MV-4-11 (cell line): ENCODE results near the gene SPRY2.
"Not testable (repeated sequence)": the region's sequence is repeated elsewhere in the genome, so short reads cannot be mapped to it uniquely, and the experiment has no call there.

ENCODE experiments used
- DNase-seq: peaks from one replicate; lab custom pipeline; 2025; lab: John Stamatoyannopoulos, UW

Gene SPRY2

DNA sequence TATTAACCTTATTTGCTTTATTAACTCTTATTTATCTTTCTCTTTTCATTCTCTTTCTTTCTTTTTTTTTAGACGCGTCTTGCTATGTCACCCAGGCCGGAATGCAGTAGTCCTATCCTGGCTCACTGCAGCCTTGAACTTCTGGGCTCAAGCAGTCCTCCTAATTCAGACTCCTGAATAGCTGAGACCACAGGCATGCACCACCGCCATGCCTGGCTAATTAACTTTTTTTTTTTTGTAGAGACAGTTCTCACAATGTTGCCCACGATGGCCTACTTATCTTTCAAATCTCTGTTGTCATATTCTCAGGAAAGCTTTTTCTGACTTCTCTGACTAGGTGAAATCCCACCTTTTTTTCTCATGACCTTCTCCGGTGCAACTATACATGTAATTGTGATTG, 7.8 kb upstream of the SPRY2 start:
- DNase-seq: no peak

DNA sequence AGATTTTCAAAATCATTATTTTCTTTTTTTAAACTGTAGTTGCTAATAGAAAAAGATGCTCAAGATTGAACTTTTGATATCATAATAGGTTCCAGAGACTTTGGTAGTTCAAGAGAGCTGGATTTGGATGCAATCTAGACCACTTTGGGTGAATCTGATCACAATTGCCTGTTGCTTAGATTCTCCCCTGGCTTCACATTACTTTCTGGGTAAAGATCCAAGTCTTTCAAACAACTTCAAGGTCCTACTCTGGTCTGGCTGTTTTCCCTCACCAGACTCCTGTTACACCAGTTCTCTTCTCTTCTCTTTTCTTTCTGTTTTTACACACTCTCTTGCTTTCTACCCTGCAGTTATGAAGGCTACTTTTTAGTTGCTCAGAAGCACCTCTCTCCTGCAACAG, 7.4 kb upstream of the SPRY2 start:
- no peak for DNase-seq

DNA sequence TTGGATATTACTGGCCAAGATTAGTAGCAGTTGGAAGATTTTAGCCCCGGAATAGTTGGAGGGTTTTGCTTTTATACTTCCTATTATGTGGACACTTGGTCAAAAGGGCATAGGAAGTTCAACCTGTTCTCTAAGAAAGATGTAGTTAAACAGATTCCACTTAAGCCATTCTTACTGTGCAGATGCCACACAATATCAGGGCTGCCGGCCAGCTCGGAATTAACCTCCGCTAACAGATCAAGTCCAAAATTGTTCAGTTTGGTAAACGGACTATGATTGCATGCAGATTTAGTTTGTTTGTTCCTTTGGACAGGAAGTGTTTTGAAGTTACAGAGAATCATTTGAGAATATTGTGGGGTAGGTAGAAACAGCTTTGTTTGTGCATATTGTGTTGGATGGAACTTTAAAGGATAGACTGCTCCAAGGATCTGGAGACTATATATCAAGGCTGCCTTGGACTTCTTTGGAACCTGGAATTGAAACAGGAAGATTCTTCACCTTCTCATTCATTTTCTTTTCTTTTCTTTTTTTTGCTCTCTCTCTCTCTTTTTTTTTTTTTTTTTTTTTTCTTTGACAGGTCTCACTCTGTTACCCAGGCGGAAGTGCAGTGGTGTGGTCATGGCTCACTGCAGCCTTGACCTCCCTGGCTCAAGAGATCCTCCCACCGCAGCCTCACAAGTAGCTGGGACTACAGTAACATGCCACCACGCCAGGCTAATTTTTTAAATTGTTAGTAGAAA, 5.0 kb upstream of the SPRY2 start:
- DNase-seq: no peak

DNA sequence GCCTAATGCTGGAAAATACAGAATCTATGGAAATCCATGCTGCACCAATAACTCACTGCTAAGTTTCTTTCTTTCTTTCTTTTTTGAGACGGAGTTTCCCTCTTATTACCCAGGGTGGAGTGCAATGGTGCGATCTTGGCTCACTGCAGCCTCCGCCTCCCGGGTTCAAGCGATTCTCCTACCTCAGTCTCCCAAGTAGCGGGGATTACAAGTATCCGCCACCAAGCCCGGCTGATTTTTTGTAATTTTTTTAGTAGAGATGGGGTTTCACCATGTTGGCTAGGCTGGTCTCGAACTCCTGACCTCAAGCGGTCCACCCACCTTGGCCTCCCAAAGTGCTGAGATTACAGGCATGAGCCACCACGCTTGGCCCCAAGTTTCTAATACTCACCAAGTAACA, 3.1 kb upstream of the SPRY2 start:
- DNase-seq: not testable (repeated sequence)

DNA sequence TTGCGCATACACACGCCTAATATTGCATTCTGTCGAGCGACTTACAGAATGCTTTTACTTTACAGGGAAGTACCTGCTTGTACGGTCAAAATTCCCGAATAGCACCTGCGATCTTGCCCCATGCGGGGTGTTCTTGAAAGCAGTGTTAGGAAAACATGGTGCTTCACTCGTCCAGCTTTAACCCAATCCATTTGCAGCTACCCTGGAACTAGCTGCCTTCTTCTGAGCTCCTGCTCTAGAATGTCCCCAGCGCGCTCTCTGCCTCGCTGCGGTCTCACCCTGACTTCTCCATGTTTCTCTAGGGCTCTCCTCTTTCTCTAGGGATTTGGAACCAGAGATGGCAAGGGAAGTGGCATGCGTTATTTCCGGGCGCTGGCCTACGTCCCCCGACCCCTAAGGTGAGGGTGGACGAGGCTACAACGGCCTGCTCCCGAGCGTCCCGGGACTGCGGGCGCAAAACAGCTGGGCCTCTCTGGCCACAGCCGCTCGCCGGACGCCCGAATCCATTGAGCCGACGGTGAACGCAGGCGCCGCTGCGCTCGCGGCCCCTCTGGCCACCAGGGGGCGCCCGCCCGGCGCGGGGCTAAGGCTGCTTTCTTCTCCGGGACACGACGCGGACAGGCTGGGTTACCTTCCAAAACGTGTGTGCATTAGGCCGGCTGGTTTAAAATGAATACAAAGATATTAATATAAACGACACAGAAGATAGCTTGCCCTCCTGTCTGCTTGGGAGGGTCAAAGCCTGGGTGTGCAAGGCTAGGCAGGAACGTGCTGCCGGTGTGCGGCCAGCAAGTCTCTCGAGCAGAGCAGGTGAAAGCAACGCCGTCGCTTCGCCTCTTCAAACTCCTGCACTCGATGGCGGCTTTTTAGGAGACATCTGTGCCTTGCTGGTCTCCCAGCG, 1.8 kb upstream of the SPRY2 start:
- DNase-seq: peak; percentile 37

DNA sequence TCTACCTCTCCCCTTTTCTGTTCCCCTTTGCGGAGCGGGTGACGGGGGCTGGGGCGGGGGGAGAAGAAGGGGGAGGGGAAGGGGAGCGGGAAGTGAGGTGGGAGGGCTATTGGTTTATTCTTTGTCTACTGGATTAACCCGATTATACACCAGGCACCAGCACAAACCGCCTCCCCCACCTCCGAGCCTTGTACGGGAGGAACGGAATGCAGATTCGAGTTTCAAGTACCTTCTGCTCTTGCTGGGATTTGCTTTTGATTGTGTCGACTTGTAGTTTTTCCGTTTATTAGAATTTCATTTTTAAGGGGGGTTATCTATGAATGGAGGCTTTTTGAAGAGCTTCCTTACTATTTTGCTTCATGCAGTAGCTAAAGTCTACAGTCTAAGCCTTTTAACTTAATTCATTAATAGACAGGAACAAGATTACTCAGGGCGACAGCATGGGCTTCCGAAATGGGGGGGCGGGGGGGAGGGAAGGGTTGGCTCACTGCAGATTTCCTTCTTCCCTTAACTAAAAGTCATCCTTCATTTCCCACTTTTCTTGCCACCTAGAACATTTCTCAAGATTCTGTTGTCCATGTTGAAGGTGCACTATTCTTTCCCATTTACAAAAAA, 937 bp upstream of the SPRY2 start:
- no peak for DNase-seq

DNA sequence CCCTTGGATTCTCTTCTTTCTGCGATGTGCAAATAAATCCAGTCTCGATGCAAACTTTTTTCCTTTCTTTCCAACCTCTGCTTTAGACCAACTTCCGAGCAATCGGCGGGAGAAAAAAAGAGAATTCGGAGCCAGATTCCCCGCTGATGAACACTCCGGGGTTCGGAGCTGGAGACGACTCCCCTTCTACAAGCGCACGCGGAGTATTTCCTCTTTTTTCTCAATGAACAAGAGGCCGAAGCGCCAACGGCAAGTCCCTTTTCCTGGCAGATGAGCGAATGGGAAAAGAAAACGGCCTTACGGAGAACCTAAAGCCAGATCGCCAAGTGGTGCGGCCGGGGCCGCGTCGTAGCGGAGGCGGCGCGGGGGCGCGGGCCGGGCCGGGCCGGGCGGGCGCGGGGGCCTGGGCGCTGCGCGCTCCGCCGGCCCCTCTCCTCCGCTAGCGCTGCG, 250 bp downstream of the SPRY2 start:
- peak; percentile 69 for DNase-seq

DNA sequence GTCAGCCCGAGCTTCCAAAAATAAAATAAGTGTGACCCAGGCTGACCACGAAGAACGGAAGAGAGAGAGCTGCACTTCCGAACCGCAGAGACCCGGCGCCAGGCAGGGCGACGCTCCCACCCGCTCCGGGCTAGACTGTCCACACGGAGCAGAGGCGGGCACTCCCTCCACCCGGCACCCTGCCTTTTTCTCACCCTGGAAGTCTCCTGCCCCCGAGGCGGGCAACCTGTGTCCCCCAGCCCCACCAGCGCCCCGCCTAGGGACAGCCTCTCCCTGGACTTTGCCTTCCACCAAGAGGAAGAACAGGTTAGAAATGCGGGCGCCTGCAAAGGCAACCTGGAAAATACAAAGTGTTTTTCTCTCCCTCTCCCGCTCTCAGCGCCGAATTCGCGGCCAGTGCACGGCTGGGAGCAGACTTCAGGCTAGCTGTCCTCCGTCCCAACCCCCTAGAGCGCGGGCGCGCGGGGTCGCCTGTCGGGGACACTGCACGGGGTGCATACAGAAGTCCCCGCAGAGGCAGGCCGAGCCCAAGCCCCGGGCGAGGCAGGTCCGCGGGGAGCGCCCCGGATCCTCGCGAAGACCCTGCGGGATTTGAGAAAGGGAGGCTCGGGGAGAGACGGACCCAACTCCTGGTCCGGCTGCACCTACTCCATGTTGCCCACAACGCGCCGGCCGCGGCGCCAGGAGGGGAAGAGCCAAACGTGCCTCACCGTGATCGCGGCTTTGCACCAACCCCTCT, 845 bp downstream of the SPRY2 start:
- DNase-seq: peak; percentile 16

DNA sequence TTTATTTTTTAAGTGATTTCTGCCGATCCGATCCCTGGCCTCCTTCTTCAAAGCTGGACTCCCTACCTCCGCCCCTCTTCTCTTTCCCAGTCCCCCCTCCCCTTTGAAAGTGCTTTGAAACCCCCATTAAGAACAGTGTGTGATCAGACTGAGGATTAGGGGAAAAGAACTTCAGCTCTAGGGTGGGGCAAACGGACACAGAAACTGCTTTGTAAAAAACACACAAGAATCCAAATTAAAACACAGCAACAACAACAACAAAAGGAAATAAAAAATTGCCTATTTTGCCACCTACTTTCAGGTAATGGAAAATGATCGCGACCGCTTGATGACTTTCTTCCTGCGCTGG, 1.4 kb downstream of the SPRY2 start:
- DNase-seq: no peak

DNA sequence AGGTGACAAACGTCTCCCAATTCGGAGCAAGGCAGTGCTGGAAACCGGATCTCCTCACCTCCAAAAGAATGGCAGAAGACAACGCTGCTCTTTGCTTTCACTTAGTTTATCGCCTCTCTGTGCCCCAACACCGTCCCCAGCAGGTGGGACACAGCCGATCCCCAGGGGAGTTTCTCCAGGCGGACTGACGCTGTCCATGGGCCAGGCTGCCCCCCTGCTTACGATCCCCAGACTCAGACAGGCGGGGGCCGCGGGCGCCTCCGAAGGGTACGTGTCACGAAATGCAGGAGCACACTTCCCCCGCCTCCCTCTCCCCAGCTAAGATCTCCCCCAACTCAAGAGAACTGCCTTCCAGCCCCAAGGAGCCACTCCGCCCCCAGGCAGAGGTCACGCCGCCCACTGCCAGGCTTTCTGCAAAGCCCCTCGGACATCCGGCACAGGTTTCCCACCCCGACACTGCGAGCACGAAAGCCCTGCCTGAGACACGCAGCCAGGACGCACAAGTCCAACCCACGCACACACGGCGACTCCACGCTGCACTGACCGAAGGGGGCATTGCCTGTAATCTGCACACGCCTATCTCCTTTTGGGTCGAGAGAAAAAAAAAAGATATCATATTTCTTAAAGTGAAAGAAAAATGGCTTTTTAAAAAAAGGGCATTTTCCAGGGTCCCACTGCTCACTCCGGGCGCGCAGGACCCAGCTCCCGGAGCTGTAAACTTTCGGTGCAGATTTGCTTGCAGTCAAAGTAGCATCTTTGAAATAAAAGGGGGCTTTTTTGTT, 2.0 kb downstream of the SPRY2 start:
- peak; percentile 47 for DNase-seq

DNA sequence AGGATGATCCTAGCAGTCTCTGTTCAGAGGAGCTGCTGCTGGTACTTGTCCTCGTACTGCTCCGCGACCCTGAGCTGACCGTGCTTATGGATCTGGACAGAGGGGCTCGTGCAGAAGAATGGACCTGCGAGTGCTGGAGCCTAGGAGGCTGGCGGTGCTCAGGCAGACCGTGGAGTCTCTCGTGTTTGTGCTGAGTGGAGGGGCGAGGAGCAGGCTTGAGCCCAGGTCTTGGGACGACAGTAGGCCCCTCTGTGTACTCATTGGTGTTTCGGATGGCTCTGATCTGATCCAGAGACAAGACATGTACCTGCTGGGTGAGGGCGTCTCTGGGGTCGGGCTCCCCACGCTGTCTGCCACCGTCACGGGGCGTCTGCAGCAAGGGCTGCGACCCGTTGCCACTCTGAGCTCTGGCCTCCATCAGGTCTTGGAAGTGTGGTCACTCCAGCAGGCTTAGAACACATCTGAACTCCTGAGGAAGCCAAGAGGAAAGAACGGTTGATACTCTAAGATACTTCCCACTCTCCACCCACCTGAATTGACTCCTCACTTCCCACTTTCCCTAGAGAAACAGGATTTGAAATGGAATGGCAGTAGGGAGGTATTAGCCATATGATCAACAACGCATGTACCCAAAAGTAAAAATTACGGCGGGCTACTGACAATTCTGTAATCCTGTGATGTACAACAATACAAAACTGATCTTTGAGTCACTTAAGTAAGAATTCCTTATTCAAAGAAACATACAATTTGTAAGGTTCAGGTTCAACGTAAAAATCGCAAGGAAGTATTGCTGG, 3.4 kb downstream of the SPRY2 start:
- DNase-seq: no peak

DNA sequence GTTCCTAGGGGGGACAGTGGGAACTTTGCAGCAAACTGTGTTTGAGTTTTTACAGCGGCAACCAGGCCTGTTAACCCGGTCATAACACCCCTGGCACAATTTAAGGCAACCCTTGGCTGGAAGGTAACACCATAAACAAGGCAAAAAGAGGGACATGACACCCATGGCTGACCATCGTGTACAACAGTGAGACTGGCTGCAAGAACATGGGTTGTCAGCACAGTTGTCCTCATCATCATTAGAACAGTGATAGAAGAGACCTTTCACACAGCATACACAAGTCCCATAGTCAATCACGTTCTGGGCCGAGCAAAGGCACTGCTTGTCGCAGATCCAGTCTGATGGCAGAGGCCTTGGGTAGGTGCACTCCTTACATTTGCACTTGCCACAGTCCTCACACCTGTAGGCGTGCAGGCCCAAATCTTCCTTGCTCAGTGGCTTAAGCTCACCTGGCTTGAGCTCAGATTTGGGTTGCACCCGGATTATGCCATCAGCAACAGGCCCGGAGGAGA, 4.1 kb downstream of the SPRY2 start:
- no peak for DNase-seq

DNA sequence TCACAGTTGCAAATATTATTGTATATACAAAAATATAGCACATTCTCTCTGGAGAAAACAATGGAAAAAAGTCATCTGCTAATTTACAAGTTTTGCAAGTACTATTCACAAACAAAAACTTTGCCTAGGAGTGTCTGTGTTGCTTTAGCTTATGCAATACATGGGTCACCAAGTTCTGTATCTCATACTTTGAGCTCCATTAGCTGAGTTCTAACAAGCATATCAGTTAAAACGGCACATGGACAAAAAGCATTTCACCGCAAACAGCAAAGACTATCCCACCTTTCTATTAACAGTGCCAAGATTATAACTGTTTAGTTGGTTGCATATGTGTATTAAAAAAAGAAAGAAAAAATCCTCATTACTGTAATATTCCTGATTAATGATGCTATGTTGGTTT, 4.6 kb downstream of the SPRY2 start:
- DNase-seq: no peak

DNA sequence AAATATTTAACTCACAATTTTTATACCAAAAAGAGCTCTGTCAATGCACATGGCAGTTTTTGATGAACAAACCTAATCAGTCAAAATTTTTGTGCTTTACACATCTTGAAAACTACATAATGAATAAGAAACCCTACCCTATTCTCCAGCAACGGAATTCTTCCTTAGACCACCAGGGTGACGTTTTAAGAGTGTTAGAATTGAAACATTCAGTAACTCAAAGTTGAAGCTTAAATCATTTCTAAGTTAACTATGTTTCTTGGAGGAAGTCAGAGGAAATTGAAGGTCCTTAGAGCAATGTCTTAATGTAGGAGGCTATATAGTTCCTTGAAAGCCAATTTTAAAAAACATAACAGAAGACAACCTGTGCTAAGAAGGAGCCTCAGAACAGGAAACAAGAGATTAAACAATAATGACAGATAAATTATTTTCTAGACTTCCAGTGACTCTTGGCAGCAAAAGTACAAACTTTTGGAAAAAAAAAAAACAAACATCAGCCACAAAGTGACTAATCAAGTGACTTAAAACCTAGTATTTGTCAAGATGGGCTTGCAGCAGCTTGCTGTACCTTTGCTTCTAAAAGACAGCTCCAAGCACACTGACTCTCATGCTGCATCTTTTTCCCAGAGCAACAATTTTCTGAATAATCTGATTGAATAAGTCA, 6.2 kb downstream of the SPRY2 start:
- DNase-seq: no peak

DNA sequence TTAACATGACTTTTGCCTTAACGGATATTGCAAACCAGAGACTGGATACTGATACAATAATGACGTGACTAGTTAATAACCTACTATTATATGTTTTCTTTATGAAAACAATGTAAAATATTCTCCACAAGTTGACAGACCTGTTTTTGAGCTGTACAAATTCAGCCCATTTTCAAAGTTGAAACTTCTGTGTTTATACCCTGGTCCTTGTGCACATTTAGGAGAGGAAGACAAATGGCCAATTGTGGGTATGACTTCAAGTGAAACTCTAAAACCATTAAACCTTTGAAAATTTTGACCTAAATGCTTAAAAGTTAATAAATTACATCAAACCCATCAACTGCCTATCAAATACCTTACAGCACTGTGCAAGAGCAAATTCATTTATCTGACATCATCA, 8.9 kb downstream of the SPRY2 start:
- no peak for DNase-seq

DNA sequence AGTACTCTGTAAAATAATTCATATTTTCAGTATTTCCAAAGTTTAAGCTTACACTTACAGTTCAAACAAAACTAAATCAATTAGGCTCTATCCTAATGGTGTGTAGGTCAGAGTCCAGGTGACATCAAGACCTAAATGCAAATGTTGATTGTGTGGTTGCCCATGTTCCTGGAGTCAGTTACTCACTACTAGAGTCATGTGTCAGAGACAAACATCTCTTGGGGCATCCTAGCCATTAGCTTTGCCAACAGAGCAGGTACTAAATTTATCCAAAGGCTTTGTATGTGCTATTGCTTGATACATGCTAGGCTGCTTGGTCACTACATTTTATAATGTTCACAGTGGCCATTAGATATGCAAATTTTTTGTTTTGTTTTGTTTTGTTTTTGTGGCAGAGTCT, 11.7 kb downstream of the SPRY2 start:
- no peak for DNase-seq

DNA sequence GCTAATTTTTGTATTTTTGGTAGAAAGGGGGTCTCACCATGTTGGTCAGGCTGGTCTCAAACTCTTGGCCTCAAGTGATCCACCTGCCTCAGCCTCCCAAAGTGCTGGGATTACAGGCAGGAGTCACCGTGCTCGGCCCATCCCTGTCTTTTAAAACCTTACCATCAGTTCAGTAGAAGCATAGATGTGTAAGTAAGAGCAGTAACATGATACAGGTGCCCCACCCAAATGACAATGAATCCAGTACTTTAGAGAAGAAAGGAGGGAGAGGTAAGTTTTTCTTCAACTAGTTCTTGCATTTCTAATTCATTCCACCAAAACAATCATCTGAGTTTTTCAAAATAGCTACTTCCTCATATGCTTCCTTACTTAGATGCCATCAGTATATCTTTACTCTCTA, 21.9 kb downstream of the SPRY2 start:
- DNase-seq: no peak

DNA sequence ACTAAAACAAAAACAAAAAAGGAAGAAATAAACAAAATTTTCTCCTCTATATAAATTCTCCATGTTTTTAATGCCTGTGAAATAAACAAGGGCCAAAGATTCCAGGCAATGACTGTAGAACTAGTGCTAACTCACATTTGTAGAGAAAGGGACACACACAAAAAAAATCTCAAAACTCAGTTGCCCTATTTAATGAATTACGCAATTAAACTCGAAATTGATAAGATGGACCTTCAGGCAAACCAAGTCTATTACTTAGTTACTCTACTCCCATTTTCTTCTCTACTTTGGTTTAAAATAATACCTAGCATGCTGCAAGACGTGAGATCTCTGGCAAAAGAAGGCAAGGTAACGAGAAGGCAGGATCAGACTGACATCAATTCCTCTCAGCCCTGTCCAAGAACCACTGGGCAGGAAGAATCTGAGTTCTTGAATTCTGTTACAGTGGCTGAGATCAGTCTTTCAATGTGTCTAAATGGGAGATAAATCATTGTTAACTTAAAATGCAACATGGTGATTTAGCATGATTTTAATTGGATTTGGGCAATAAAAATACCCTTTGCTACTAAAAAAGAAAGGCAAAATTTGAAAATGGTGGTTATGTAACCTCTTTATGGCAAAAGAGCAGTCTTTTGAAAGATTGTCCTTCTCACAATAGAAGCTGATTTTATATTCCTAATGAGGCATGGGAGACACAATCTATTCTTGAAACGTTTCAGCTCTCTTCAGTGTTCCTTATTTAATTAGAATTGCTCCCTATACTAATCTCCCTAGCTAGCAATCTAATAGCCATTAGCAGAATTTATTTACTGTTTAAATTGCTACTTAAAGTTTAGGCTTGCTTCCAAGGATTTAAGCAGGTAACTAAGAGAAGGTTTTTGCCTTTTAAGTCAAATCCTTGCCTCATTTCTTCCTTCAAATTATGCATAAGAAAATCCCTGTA, 25.9 kb downstream of the SPRY2 start:
- DNase-seq: no peak
